Fibroblast of pulmonary artery (primary cell): ENCODE data around the gene EGFL8.

Source experiments
- DNase-seq: peaks from one replicate; pipeline ENCODE4 v3.0.0-alpha.2; 2010; ENCODE audit warnings: low read depth
- H3K4me3 ChIP-seq: replicated peaks from 2 replicates; pipeline ENCODE4 v1.5.1; 2011; ENCODE audit warnings: low read depth, mild to moderate bottlenecking, control low read depth, low read length, moderate library complexity
- CTCF ChIP-seq: IDR thresholded peaks from 2 replicates; pipeline ENCODE4 v1.5.1; 2011; ENCODE audit warnings: mild to moderate bottlenecking, control low read depth, low read length, inconsistent platforms; ENCODE audit errors: missing control alignments

Gene EGFL8

GRCh38 chr6:32216998-32217397 is 52.6 kb downstream of the EGFL8 start:
- TF ChIP-seq CTCF = no peak
- no peak overlapping the region for H3K4me3 ChIP-seq
- no peak for DNase-seq
